Activated T-cell treated with anti-CD3 and anti-CD28 coated beads for 1 hour (primary cell): ENCODE data around the gene HSDL2.

Source experiments
- DNase-seq: peaks from one replicate; pipeline ENCODE4 v3.0.0-alpha.2; 2020; ENCODE audit warnings: low read depth

Gene HSDL2

DNA sequence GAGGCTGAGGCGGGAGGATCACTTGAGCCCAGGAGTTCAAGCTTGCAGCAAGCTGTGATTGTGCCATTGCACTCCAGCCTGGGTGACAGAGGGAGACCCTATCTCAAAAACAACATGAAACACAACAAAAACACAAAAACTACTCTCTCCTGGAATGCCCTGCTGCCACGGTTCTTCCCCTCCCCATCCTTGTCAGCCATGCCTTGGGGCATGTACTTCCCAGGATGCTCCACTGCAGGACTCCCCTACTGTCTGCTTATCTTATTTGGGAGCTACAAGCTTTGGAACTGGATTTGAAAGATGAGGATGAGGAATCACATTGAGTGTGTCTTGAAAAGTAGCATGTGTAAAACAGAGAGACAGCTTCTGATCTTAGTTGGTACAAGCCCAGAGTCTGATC lies 66.6 kb downstream of the HSDL2 start:
- no peak for DNase-seq

GRCh38 chr9:112447283-112447761 lies 67.4 kb downstream of the HSDL2 start:
- no peak for DNase-seq

DNA sequence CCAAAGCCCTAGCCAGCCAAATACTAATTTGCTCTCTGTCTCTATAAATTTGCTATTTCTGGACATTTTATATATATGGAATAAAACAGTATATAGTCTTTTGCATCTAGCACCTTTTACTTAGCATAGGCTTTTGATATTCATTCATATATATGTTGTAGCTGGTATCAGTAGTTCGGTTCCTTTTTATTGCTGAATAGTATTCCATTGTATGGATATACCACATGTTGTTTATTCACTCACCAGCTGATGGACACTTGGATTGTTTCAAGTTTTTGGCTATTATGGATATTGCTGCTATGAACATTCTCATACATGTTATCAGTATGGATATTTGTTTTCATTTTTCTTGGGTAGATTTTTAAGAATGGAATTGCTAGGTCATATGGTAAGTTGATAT lies 82.9 kb downstream of the HSDL2 start:
- no peak for DNase-seq

DNA sequence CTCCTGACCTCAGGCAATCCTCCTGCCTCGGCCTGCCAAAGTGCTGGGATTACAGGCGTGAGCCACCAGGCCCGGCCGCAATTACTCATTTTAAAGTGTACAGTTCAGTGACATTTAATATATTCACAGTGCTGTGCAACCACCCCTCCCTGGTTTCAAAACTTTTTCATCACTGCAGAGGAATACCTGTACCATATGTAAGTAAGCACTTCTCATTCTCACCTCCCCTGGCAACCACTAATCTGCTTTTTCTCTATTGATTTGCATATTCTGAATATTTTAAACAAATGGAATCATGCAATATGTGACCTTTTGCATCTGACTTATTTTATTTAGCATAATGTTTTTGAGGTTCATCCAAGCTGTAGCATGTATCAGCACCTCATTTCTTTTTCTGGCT lies 85.4 kb downstream of the HSDL2 start:
- DNase-seq, result no peak

- no peak for DNase-seq
Measured at GRCh38 chr9:112472996-112473395, 93.1 kb downstream of the HSDL2 start.

- no peak for DNase-seq
Measured at GRCh38 chr9:112473986-112474385, 94.1 kb downstream of the HSDL2 start.

DNA sequence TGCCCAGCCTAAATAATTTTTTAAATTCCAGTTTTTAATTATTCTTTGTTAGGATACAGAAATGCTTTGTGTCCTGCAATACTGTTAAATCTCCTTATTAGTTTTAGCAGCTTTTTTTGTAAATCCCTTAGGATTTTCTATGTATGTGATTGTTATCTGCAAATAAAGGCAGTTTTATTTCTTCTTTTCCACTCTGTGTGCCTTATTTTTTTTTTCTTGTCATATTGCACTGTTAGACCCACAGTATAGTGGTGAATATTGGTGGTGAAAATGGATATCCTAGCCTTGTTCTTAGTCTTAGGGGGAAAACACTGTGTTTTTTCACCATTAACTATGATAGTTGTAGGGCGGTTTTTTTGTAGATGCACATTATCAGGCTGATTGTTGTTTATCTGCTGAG lies 95.4 kb downstream of the HSDL2 start:
- no peak for DNase-seq

DNA sequence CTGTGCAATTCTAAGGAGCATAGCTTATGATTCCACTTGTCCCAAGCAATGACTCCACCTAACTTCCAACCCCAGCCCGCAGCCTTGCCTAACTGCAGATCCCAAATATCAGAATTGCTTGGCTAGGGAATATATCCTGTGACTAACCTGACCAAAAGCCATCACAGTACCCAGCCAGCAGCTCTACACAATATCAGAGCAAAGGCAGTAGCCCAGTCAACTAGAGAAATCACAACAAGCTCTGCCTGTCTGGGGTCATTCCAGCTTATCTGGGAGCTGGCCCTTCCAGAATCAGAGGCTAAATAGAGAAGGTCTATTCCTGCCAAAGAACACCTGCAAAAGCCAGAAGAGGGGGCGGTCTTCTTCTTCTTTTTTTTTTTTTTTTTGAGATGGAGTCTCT lies 97.4 kb downstream of the HSDL2 start:
- no peak for DNase-seq

DNA sequence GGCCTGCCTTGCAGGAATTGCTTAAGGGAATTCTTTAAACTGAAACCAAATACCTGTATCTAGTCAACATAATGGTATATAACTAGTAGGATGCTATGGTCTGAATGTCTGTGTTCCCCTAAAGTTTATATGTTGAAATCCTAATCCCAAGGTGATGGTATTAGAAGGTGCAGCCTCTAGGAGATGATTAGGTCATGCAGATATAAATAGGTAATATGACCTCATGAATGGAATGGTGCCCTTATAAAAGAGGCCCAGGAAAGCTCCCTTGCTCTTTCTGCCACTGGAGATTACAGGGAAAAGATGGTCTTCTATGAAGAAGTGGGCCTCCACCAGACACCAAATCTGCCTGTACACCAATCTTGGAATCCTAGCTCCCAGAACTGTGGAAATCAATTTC lies 99.3 kb downstream of the HSDL2 start:
- no peak for DNase-seq

DNA sequence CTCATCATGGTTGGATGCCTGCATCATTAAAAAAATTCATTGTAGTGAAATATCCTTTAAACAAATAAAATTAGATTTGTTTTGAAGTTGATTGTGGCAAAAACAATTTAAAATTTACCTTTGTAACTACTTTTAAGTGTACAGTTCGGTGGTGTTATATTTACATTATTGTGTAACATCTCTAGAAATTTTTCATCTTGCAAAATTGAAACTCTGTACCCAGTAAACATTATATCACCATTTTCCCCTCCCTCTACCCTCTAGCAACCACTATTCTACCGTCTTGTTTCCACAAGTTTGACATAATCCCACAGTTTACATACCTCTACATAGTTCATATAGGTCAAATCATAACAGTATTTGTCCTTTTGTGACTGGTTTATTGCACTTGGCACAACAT lies 104.7 kb downstream of the HSDL2 start:
- no peak for DNase-seq

DNA sequence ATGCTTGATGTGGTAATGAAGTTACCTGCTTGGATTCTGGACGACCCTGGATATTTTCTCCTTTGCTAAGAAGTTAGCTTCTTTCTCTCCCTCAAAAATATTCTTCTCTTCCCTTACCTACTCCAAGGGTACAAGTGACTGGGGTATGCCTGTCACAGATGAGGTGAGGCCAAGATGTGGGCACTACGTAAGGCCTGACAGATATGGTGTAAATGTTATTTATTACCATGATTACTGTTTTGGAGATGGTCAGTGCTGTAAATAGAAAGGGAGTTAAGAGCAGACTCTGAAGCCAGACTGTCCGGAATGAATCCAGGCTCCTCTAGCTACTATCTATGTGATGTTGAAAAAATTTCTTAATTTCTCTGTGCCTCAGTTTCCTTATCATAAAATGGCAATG lies 105.7 kb downstream of the HSDL2 start:
- no peak for DNase-seq

DNA sequence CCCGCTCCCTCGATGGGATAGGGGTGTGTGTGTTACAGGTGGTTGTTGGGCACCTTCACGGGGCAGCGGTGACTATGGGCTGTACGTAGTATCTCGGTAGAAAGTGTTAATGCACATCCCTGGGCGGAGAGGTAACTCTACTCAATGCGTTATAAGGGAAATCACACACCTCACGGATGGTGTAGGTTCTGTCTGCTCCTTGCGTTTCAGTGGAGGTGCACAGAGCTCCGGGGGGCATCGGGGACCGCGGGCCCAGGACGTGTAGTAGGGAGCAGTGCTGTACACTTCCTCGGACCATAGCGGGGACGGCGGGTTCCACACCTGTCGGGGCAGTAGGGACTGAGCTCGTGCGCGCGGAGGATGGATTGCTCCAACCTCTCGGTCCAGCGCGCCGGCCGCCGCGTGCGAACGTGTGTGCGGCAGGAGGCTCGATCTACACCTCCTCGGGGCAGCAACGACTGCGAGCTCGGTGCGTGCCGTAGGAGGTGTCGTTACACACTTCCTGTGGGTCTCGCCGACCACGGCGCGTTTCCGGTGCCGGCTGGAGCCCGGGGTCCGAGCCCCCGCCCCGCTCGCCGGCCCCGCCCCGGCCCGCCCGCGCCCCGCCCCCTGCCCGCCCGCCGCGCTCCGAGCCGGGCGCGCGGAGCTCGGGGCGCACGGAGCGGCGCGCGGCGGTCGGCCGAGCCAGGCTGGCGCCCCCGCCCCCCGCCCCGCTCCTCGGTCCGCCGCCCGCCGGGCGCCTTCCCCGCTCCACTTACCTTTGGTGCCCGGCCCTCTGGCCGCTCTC lies 106.5 kb downstream of the HSDL2 start, which contains the start of gene KIAA1958:
Gene KIAA1958, plus strand, starts transcription at position 607 of the 787 bp plus-strand sequence. CDS start 87,254 bp downstream, outside the sequence.
- peak; percentile 68 for DNase-seq

DNA sequence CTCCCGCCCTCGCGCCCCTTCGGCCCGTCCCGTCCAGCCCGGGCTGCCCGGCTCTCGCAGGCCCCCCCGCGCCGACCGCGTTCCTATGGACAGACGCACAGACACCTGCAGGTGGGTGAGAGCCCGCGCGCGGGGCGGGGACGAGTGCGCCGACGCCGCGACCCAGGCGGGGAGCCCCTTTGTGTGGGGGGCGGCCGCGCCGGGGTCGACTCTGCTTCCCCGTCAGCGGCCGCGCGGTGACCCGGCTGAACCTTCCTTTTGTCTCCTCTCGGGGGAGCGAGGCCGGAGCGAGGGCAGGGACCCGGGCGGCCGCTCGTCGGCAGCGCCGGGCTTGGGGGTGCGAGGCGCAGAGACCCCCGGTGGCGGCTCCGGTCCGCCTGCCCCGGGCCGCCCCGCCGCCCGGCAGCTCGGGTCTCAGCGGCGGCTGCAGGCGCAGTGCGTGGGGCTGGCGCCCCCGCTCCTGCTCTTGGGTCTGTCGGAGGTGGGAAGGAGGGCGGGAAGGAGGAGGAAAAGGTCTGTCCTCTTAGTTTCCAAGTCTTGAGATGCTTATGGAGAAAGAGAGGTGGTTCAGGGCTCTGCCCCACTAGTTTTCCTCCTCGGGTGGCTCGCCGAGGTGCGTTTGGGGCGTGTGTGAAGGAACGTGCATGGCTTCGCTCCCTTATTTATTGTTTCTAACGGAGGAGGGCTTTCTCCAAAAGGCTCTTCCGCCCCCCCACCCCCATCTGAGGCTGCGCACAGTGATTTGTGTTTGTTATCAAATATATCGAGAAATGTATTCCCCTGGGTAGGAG lies 107.3 kb downstream of the HSDL2 start:
- peak; percentile 51 for DNase-seq

DNA sequence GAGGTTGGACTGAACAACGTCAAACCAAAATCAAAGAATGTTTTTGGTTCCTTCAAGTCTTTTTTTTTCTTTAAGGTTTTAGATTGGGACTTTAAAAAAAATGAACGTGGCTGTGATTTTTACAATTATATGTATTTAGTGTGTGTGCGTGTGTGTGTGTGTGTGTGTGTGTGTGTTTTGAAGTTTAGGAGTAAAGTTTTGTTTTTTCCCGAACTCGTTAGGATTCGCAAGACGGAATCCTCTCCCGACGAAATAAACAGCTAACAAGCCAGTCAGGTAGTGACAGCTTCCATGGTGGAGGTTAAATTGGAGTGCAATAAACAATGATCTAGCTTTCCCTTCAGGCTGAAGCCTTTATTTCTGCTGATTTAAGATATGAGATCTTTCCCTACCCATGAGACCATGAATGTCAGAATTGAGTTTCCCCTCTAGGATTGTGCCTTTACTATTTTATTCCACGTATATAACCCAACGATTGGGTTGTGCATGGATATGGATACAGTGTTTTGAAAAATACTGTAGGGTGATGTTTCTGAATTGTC lies 108.0 kb downstream of the HSDL2 start:
- DNase-seq, result no peak

- no peak for DNase-seq
Measured at GRCh38 chr9:112489039-112489546, 109.2 kb downstream of the HSDL2 start.

- no peak for DNase-seq
Measured at GRCh38 chr9:112489876-112490666, 110.2 kb downstream of the HSDL2 start.

GRCh38 chr9:112493393-112494137 lies 113.7 kb downstream of the HSDL2 start:
- DNase-seq, result no peak

- DNase-seq, result no peak
Measured at GRCh38 chr9:112494153-112494552, 114.2 kb downstream of the HSDL2 start.

DNA sequence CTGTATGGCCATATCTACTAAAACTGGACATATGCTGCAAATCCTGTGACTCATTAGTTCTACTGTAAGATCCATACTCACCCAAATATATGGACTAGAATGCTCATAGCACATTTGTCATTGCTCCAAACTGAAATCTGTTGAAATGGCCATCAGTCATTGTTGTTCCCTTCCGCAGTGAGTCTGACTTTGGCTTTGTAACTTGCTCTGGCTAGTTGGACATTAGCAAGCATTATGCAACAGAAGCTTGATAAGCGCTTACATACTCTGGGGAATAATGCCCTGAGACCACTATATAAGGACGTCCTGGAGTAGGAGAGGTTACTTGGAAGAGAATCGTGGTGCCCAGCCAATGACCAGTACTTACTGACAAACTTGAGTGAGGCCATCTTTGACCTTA lies 115.7 kb downstream of the HSDL2 start:
- no peak for DNase-seq

- DNase-seq, result no peak
Measured at GRCh38 chr9:112496074-112496722, 116.3 kb downstream of the HSDL2 start.

- DNase-seq, result no peak
Measured at GRCh38 chr9:112500842-112501241, 120.9 kb downstream of the HSDL2 start.
